ENCODE results near the gene LRRC43. TPM values are rescaled to one million over a fixed set of nuclear protein-coding genes. Genes with fewer than 3 reads are reported as not detected.

The LRRC43 gene
- total RNA-seq, 1 experiment from 2014 or later, result 0.46 TPM

GRCh38 chr12:122192441-122192840, 9.5 kb downstream of the LRRC43 start:
- no peak overlapping the region for H3K27ac ChIP-seq (ENCODE audit: insufficient read length, low read depth, low read length)
- Mint-ChIP-seq H3K27me3 (ENCODE audit: low read depth) (0 out of 2 replicates have a peak, but pooled peaks cover 5% of the 10 kb centered on the region), H3K9me3 (peaks cover 4 to 10% of the 10 kb centered on the region in 2 experiments), H3K4me3 (no peak overlapping the region), H3K36me3 (ENCODE audit: insufficient read depth in 1 of 3, low read depth in 3 of 3) (no peaks in the 10 kb centered on the region; a peak in 1 of 7 replicates), H3K4me1 (peaks cover 1 to 9% of the 10 kb centered on the region in 2 experiments; a peak in 3 of 4 replicates), H3K27ac (no peak overlapping the region)
- no peak overlapping the region for H2BK15ac ChIP-seq (ENCODE audit: low read depth, low read length)
- no peak overlapping the region for H3K9ac ChIP-seq (ENCODE audit: extremely low read depth, insufficient read length, low read length)
- no peak overlapping the region for H4K5ac ChIP-seq (ENCODE audit: insufficient read length, low read depth, low read length)
- no peak overlapping the region for H4K8ac ChIP-seq (replicated peaks; ENCODE audit: insufficient read length, low read depth, low read length)
- WGBS (ENCODE audit: extremely low coverage, insufficient read length, low lambda C conversion rate), result no CpG with 5 or more reads among the region's 11 CpGs
- no peak overlapping the region for H2AFZ ChIP-seq (ENCODE audit: low read length)
- DNase-seq, result no peak
- H2BK5ac ChIP-seq (ENCODE audit: insufficient read length, low read length), result no peak overlapping the region
- no peaks in the 10 kb centered on the region for H3K27me3 ChIP-seq (ENCODE audit: insufficient read depth, low read length)
- no peaks in the 10 kb centered on the region for H3K79me1 ChIP-seq (ENCODE audit: insufficient read depth, low read depth, low read length, poor library complexity, severe bottlenecking)
- no peak overlapping the region for H2BK120ac ChIP-seq (ENCODE audit: low read depth, low read length, poor library complexity, severe bottlenecking)
- no peak overlapping the region for H3K18ac ChIP-seq (ENCODE audit: insufficient read length, low read depth, low read length)
- H3K4me2 ChIP-seq (ENCODE audit: insufficient read depth, insufficient read length, low read length), result no peak overlapping the region
- H3K56ac ChIP-seq (ENCODE audit: insufficient read length, low read depth, low read length), result no peak overlapping the region
- H3K23me2 ChIP-seq (ENCODE audit: insufficient read length, low read depth, low read length, poor library complexity, severe bottlenecking), result no peaks in the 10 kb centered on the region
- H3K4ac ChIP-seq (ENCODE audit: low read depth, low read length), result no peak overlapping the region
- H3K4me1 ChIP-seq (ENCODE audit: insufficient read depth, low read length), result peaks cover 2% of the 10 kb centered on the region
- no peak overlapping the region for H3K14ac ChIP-seq (ENCODE audit: insufficient read depth, low read length)
- H3K79me2 ChIP-seq (ENCODE audit: insufficient read depth, low read length), result no peaks in the 10 kb centered on the region
- TF ChIP-seq CTCF (conservative IDR thresholded peaks at IDR 0.05), result no peak
- H2BK20ac ChIP-seq (ENCODE audit: low read depth, low read length, poor library complexity, severe bottlenecking), result no peak overlapping the region
- H4K91ac ChIP-seq (ENCODE audit: insufficient read length, low read depth, low read length), result no peak overlapping the region
- H3K23ac ChIP-seq (ENCODE audit: insufficient read length, low read depth, low read length), result no peak overlapping the region
- H3K9me3 ChIP-seq (ENCODE audit: control insufficient read depth, low read depth, low read length), result no peaks in the 10 kb centered on the region
- H4K20me1 ChIP-seq (ENCODE audit: control insufficient read depth, insufficient read depth, insufficient read length), result peaks cover 3% of the 10 kb centered on the region
- no peak overlapping the region for H2AK5ac ChIP-seq (ENCODE audit: insufficient read length, low read length)
- no peak overlapping the region for H3T11ph ChIP-seq (ENCODE audit: low read length)
- no peak overlapping the region for H2BK12ac ChIP-seq (ENCODE audit: insufficient read length, low read depth, low read length)
